ENCODE measurements around the gene ADAM12.

GRCh38 chr10:126062131-126063032 is 325.9 kb downstream of the ADAM12 start:
- TF ChIP-seq EP300 (IDR thresholded peaks at IDR 0.05) (no peak), CTCF (IDR thresholded peaks at IDR 0.05) (no peak)
